ENCODE results near the gene AIRE. TPM values are rescaled to one million over a fixed set of nuclear protein-coding genes. Genes with fewer than 3 reads are reported as not detected.

The AIRE gene
- total and polyA plus RNA-seq, 2 of the 13 experiments (the other 11 are each of a cell fraction or from before 2014, with no cell fraction given), result not detected

GRCh38 chr21:44303490-44303981 is 17.9 kb downstream of the AIRE start (continued):
- TF ChIP-seq ZNF597 (CRISPR knock-in tag; IDR thresholded peaks at IDR 0.05) (no peak), GATAD2A (CRISPR knock-in tag; IDR thresholded peaks at IDR 0.05) (peak; percentile 65), ATF2 (CRISPR knock-in tag; IDR thresholded peaks at IDR 0.05) (no peak), ZNF614 (CRISPR knock-in tag; IDR thresholded peaks at IDR 0.05; ENCODE audit: borderline replicate concordance) (no peak), CREB3 (CRISPR knock-in tag; IDR thresholded peaks at IDR 0.05) (no peak), ZNF782 (CRISPR knock-in tag; IDR thresholded peaks at IDR 0.05; ENCODE audit: borderline replicate concordance) (no peak), ARID2 (CRISPR knock-in tag; IDR thresholded peaks at IDR 0.05; ENCODE audit: borderline replicate concordance) (no peak), ZBTB46 (CRISPR knock-in tag; IDR thresholded peaks at IDR 0.05; ENCODE audit: borderline replicate concordance) (no peak), HOXA5 (CRISPR knock-in tag; IDR thresholded peaks at IDR 0.05) (no peak), SUZ12 (IDR thresholded peaks at IDR 0.05; ENCODE audit: low read depth, low read length) (no peak), ZMYM4 (CRISPR knock-in tag; IDR thresholded peaks at IDR 0.05) (no peak), KDM4B (CRISPR knock-in tag; IDR thresholded peaks at IDR 0.05) (no peak), CHD4 (IDR thresholded peaks at IDR 0.05; ENCODE audit: borderline replicate concordance, low read length) (no peak), PPARG (CRISPR knock-in tag; conservative IDR thresholded peaks at IDR 0.05) (peak; percentile 88), CBX2 (IDR thresholded peaks at IDR 0.05; ENCODE audit: low read depth, low read length) (no peak), CBX2 (CRISPR knock-in tag; IDR thresholded peaks at IDR 0.05; ENCODE audit: low read depth) (no peak), ZNF496 (CRISPR knock-in tag; IDR thresholded peaks at IDR 0.05; ENCODE audit: insufficient replicate concordance) (no peak), SP140L (CRISPR knock-in tag; IDR thresholded peaks at IDR 0.05; ENCODE audit: borderline replicate concordance) (no peak), KDM2A (CRISPR knock-in tag; IDR thresholded peaks at IDR 0.05; ENCODE audit: borderline replicate concordance, low read depth) (no peak), KAT7 (CRISPR knock-in tag; IDR thresholded peaks at IDR 0.05; ENCODE audit: borderline replicate concordance) (no peak), ZNF34 (CRISPR knock-in tag; IDR thresholded peaks at IDR 0.05; ENCODE audit: borderline replicate concordance) (no peak), ZNF639 (CRISPR knock-in tag; conservative IDR thresholded peaks at IDR 0.05) (no peak), PAWR (CRISPR knock-in tag; IDR thresholded peaks at IDR 0.05; ENCODE audit: borderline replicate concordance) (no peak), GZF1 (CRISPR knock-in tag; IDR thresholded peaks at IDR 0.05) (no peak), TEAD3 (CRISPR knock-in tag; optimal IDR thresholded peaks at IDR 0.05; ENCODE audit: borderline replicate concordance) (peak; percentile 29)

Data from HepG2 (cell line).